ENCODE results near the gene LRMDA. TPM values are rescaled to one million over a fixed set of nuclear protein-coding genes. Genes with fewer than 3 reads are reported as not detected.

The LRMDA gene
- total and polyA plus RNA-seq, 10 of the 15 experiments (the other 5 are each of a cell fraction or from before 2014, with no cell fraction given): 0.07 to 0.54 (median 0.29) TPM; not detected in 4

- H3K27me3 ChIP-seq (replicated peaks in 1 of 2; ENCODE audit: control insufficient read depth in 2 of 2, insufficient read depth in 2 of 2, low read length in 1 of 2): no peaks in the 10 kb centered on the region
- ChIA-PET POLR2A (no interaction called here), RAD21 (ENCODE audit: unreplicated experiment) (no interaction called here), SMC1A (ENCODE audit: uncharacterized antibody, unreplicated experiment) (no interaction called here), CTCF (no interaction called here)
- no peak overlapping the region for H3K9ac ChIP-seq (ENCODE audit: control insufficient read depth, insufficient read depth, low read length)
- intact Hi-C loops (cut with micrococcal nuclease; ENCODE audit: unreplicated experiment) (no loop called here), in situ Hi-C loops (cut with MboI) (no loop called here)
- no peak overlapping the region for H3K4me3 ChIP-seq
- H3K4me2 ChIP-seq (ENCODE audit: control insufficient read depth, insufficient read depth): no peak overlapping the region
- ATAC-seq (no peak), DNase-seq (ENCODE audit: low read depth, low spot score) (no peak), FAIRE-seq (no peak)
- no TSS peak for BruUV-seq (replicated peaks)
- H2AFZ ChIP-seq (ENCODE audit: control insufficient read depth, low read depth, low read length): no peak overlapping the region
- no peak overlapping the region for H3K27ac ChIP-seq (ENCODE audit: control insufficient read depth, insufficient read depth)
- H3K79me2 ChIP-seq (ENCODE audit: control insufficient read depth, insufficient read depth, low read length): no peaks in the 10 kb centered on the region
- no peaks in the 10 kb centered on the region for H4K20me1 ChIP-seq (ENCODE audit: control insufficient read depth, insufficient read depth)
- WGBS (ENCODE audit: insufficient coverage, insufficient replicate concordance, low lambda C conversion rate, missing lambda C conversion rate): 8% methylated on average over 8 of the region's 8 CpGs
- H3K4me1 ChIP-seq (ENCODE audit: control insufficient read depth, insufficient read depth, low read length): no peaks in the 10 kb centered on the region
- no peaks in the 10 kb centered on the region for H3K9me3 ChIP-seq (replicated peaks; ENCODE audit: control insufficient read depth, insufficient read depth, low read length)
- H3K36me3 ChIP-seq (ENCODE audit: control insufficient read depth in 2 of 2, insufficient read depth in 2 of 2, low read length in 1 of 2): no peaks in the 10 kb centered on the region
- TF ChIP-seq TBL1XR1 (IDR thresholded peaks at IDR 0.05; ENCODE audit: low read depth, low read length): no peak
- no peak for TF ChIP-seq SKIL (IDR thresholded peaks at IDR 0.05; ENCODE audit: low read depth, poor library complexity, severe bottlenecking)
- TF ChIP-seq PAX8 (IDR thresholded peaks at IDR 0.05): no peak
- no peak for TF ChIP-seq CBX3 (IDR thresholded peaks at IDR 0.05; ENCODE audit: borderline replicate concordance, low read depth)
- TF ChIP-seq CEBPZ (IDR thresholded peaks at IDR 0.05; ENCODE audit: low read depth, low read length): no peak
- no peak for TF ChIP-seq SMAD1 (IDR thresholded peaks at IDR 0.05; ENCODE audit: low read depth, partially characterized antibody)
- no peak for TF ChIP-seq MYB (IDR thresholded peaks at IDR 0.05; ENCODE audit: borderline replicate concordance, low read depth, low read length)
- no peak for TF ChIP-seq NFIC (IDR thresholded peaks at IDR 0.05; ENCODE audit: low read depth, low read length)
- TF ChIP-seq STAT1 (conservative IDR thresholded peaks at IDR 0.05): no peak
- TF ChIP-seq ATF3 (IDR thresholded peaks at IDR 0.05; ENCODE audit: borderline replicate concordance, extremely low read depth, low read depth, low read length): no peak
- TF ChIP-seq YBX1 (IDR thresholded peaks at IDR 0.05): no peak
- TF ChIP-seq BHLHE40 (IDR thresholded peaks at IDR 0.05; ENCODE audit: borderline replicate concordance in 1 of 2, low read depth in 2 of 2, low read length in 1 of 2): no peak
- TF ChIP-seq BCL11A (IDR thresholded peaks at IDR 0.05; ENCODE audit: low read depth, low read length): no peak
- TF ChIP-seq EZH2 (IDR thresholded peaks at IDR 0.05; ENCODE audit: borderline replicate concordance, control insufficient read depth, low read depth, low read length): no peak
- TF ChIP-seq MAX (IDR thresholded peaks at IDR 0.05; ENCODE audit: low read depth, low read length): no peak
- no peak for TF ChIP-seq MTA2 (IDR thresholded peaks at IDR 0.05; ENCODE audit: low read depth)
Observed at GRCh38 chr10:76433161-76434005, 1002.0 kb downstream of the LRMDA start.

Data from GM12878 (cell line).